Stomach (tissue), 9 donors: Measurements from ENCODE around the gene TSPAN14. TPM values are rescaled to one million over a fixed set of nuclear protein-coding genes. Genes with fewer than 3 reads are reported as not detected.
"Not testable (repeated sequence)": the region's sequence is repeated elsewhere in the genome, so short reads cannot be mapped to it uniquely, and the experiment has no call there.

Experiments
- DNase-seq, 2 donors: peaks; one replicate each; pipeline versions ENCODE4 v3.0.0 to v3.0.0-alpha.2; 2013 to 2019
- H3K27ac ChIP-seq, 5 donors: fragments of 200-600 bp in 4 of 5; sonication (generic) in 4 of 5; one replicate each; pipeline ENCODE4 v1.5.1; 2013 to 2019; ENCODE audit warnings: mild to moderate bottlenecking in 1 of 5, moderate library complexity in 1 of 5
- H3K27me3 ChIP-seq, 3 donors: fragments of 200-600 bp; sonication (generic); one replicate each; pipeline ENCODE4 v1.5.1; 2017 to 2019; ENCODE audit warnings: mixed run types in 1 of 3
- H3K36me3 ChIP-seq, 4 donors: fragments of 200-600 bp; sonication (generic); 1 replicate in 3 of 4; 2 replicates in 1 of 4; pipeline ENCODE4 v1.5.1; 2016 to 2019
- H3K4me1 ChIP-seq, 4 donors: fragments of 200-600 bp; sonication (generic); one replicate each; pipeline ENCODE4 v1.5.1; 2016 to 2019
- H3K4me3 ChIP-seq, 4 donors: fragments of 200-600 bp; sonication (generic) in 3 of 4; one replicate each; pipeline ENCODE4 v1.5.1; 2016 to 2019; ENCODE audit warnings: mild to moderate bottlenecking in 1 of 4
- H3K9me3 ChIP-seq, 4 donors: fragments of 200-600 bp; sonication (generic); one replicate each; pipeline ENCODE4 v1.5.1; 2016 to 2019
- EP300 ChIP-seq: sonication (generic); formaldehyde crosslinking; IDR thresholded peaks from one replicate; pipeline ENCODE4 v1.6.1; 2017; ENCODE audit warnings: antibody characterized with exemption
- POLR2A ChIP-seq, 4 donors: fragments of 450-650 bp; IDR thresholded peaks; one replicate each; pipeline ENCODE4 v1.6.1; 2016; ENCODE audit warnings: antibody characterized with exemption in 4 of 4, control low read depth in 2 of 4, mild to moderate bottlenecking in 1 of 4, moderate library complexity in 1 of 4
- POLR2AphosphoS5 ChIP-seq, 3 donors: sonication (generic); formaldehyde crosslinking; IDR thresholded peaks; one replicate each; pipeline ENCODE4 v1.6.1; 2016; ENCODE audit warnings: antibody characterized with exemption in 3 of 3
- WGBS, 5 donors: extraction: QIAGEN DNeasy Blood & Tissue Kit in 3 of 5; methylation state at CpG; one replicate each; pipeline versions ENCODE4 v1.1.5 to v1.1.7; 2013 to 2018; 5-methylcytosine and 5-hydroxymethylcytosine counted together
- intact Hi-C: fragments of 100-400 bp; cut with DNase I; formaldehyde crosslinking; loops from one replicate; pipeline ENCODE4 v1.15.1; 2023; ENCODE audit warnings: low total_unique reads
- polyA plus RNA-seq, 3 donors: library from polyadenylated mRNA; stranded (reverse); fragments of 200-250 nt; gene quantifications; one replicate each; pipeline ENCODE4 v1.2.3, GENCODE V29; 2013
- total RNA-seq, 5 donors: library from RNA; depleted of rRNA; stranded (reverse); fragments of >200 nt; gene quantifications; one replicate each; pipeline versions ENCODE4 v1.1.0 to v1.2.3, GENCODE V29; 2014 to 2016
- TF ChIP-seq, protein P1 (sequence below), 7 experiments: fragments of 450-650 bp in 4 of 7; fragments of 200-600 bp in 3 of 7; sonication (generic) in 3 of 7; IDR thresholded peaks; one replicate each; pipeline ENCODE4 v1.5.1; 2016 to 2019; ENCODE audit warnings: antibody characterized with exemption in 7 of 7, control low read depth in 2 of 7, mild to moderate bottlenecking in 1 of 7
- donor health status: healthy with polysubstance abuse.
- donor health status: Bipolar disorder and iron deficiency.
- donor health status: healthy.

The TSPAN14 gene
- total and polyA plus RNA-seq, 8 donors, result 7.0 to 82.6 (median 30.5) TPM

GRCh38 chr10:80542652-80543318 is 88.7 kb downstream of the TSPAN14 start:
- Histone ChIP-seq H3K4me1 (no peaks in the 10 kb centered on the region), H3K9me3 (no peaks in the 10 kb centered on the region), H3K27me3 (no peaks in the 10 kb centered on the region), H3K4me3 (no peak overlapping the region), H3K27ac (no peak overlapping the region), H3K36me3 (no peaks in the 10 kb centered on the region)
- TF ChIP-seq EP300 (no peak), POLR2AphosphoS5 (IDR thresholded peaks at IDR 0.05) (no peak), POLR2A (IDR thresholded peaks at IDR 0.05) (no peak)
- intact Hi-C loops, result no loop called here
- DNase-seq, result no peak
- WGBS, 5 donors, result 88 to 95% (median 94%) methylated on average over 10 to 19 of the region's 19 CpGs

DNA sequence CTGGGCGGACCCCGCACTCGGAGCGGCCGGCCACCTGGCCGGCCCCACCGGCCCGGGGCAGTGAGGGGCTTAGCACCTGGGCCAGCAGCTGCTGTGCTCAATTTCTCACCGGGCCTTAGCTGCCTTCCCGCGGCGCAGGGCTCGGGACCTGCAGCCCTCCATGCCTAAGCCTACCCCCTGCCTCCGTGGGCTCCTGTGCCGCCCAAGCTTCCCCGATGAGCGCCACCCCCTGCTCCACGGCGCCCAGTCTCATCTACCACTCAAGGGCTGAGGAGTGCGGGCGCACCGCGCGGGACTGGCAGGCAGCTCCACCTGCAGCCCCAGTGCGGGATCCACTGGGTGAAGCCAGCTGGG is 89.2 kb downstream of the TSPAN14 start:
- H3K27ac ChIP-seq, H3K36me3 ChIP-seq, H3K4me1 ChIP-seq, H3K9me3 ChIP-seq, DNase-seq, H3K27me3 ChIP-seq, H3K4me3 ChIP-seq, intact Hi-C loops: not testable (repeated sequence)
- WGBS, 5 donors, result 95 to 100% (median 97%) methylated on average over 12 to 25 of the region's 25 CpGs

- WGBS, 5 donors, result 87 to 94% (median 91%) methylated on average over 12 of the region's 12 CpGs
- no peak for DNase-seq
- Histone ChIP-seq H3K27me3 (no peaks in the 10 kb centered on the region), H3K4me3 (no peak overlapping the region), H3K9me3 (no peaks in the 10 kb centered on the region), H3K36me3 (no peaks in the 10 kb centered on the region), H3K27ac (no peak overlapping the region), H3K4me1 (no peaks in the 10 kb centered on the region)
- no peak for TF ChIP-seq POLR2A (IDR thresholded peaks at IDR 0.05)
- TF ChIP-seq, protein P1, sequence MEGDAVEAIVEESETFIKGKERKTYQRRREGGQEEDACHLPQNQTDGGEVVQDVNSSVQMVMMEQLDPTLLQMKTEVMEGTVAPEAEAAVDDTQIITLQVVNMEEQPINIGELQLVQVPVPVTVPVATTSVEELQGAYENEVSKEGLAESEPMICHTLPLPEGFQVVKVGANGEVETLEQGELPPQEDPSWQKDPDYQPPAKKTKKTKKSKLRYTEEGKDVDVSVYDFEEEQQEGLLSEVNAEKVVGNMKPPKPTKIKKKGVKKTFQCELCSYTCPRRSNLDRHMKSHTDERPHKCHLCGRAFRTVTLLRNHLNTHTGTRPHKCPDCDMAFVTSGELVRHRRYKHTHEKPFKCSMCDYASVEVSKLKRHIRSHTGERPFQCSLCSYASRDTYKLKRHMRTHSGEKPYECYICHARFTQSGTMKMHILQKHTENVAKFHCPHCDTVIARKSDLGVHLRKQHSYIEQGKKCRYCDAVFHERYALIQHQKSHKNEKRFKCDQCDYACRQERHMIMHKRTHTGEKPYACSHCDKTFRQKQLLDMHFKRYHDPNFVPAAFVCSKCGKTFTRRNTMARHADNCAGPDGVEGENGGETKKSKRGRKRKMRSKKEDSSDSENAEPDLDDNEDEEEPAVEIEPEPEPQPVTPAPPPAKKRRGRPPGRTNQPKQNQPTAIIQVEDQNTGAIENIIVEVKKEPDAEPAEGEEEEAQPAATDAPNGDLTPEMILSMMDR (IDR thresholded peaks at IDR 0.05), result no peak
- TF ChIP-seq POLR2AphosphoS5 (IDR thresholded peaks at IDR 0.05), result no peak
- TF ChIP-seq EP300, result no peak
- intact Hi-C loops, result no loop called here
Measured at GRCh38 chr10:80544316-80544953, 90.3 kb downstream of the TSPAN14 start.

- Histone ChIP-seq H3K27me3 (no peaks in the 10 kb centered on the region), H3K36me3 (no peaks in the 10 kb centered on the region), H3K9me3 (no peaks in the 10 kb centered on the region), H3K4me3 (no peak overlapping the region), H3K27ac (no peak overlapping the region), H3K4me1 (no peaks in the 10 kb centered on the region)
- TF ChIP-seq, protein P1 (IDR thresholded peaks at IDR 0.05), result no peak
- no peak for TF ChIP-seq POLR2AphosphoS5 (IDR thresholded peaks at IDR 0.05)
- no peak for TF ChIP-seq EP300
- no peak for TF ChIP-seq POLR2A (IDR thresholded peaks at IDR 0.05)
- WGBS, 5 donors, result 89 to 92% (median 90%) methylated on average over 7 of the region's 7 CpGs
- no peak for DNase-seq
- intact Hi-C loops, result no loop called here
Measured at GRCh38 chr10:80545258-80545881, 91.3 kb downstream of the TSPAN14 start.

DNA sequence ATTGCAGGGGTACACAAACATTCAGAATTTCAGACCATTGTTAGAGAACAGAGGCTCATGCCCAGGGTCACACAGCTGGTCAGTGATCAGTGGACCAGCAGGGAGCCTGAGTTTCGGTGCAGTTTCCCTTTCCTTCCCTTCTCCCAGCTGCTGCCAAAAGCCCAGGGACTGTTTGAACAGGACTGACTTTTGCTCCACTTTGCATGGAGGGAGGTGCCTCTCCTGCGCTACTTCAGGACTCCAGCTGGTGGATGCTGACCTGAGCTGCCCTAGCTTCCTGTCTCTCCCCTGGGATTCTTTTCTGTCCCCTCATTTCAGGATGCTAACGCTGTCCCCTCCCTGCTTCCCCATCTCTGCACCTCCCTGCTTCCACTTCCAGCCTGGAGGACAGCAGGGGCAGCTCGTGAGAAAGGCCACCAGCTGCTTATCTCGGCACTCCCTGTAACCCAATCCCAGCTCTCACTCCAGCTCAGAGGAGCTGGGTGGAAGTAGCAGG is 98.1 kb downstream of the TSPAN14 start:
- Histone ChIP-seq H3K27me3 (no peaks in the 10 kb centered on the region), H3K4me3 (no peak overlapping the region), H3K27ac (peak overlapping the region in 2 of 5 donors; percentile 6 to 48), H3K36me3 (no peaks in the 10 kb centered on the region), H3K4me1 (peaks cover 0 to 11% (median 2%) of the 10 kb centered on the region in 4 donors), H3K9me3 (no peaks in the 10 kb centered on the region)
- intact Hi-C loops, result no loop called here
- peak; percentile 62 to 83 for DNase-seq
- WGBS, 5 donors, result 9 to 23% (median 21%) methylated on average over 5 of the region's 5 CpGs
- TF ChIP-seq, protein P1 (IDR thresholded peaks at IDR 0.05), result no peak
- peak in 1 of 3 donors; percentile 32 for TF ChIP-seq POLR2AphosphoS5 (IDR thresholded peaks at IDR 0.05)
